Lower lobe of right lung (tissue), 2 donors: Measurements from ENCODE around the gene MAP3K14. TPM values are rescaled to one million over a fixed set of nuclear protein-coding genes. Genes with fewer than 3 reads are reported as not detected.

Experiments
- ATAC-seq, 2 donors: fragments of 200-7000 bp; cut with Tn5 transposase; one replicate each; pipeline ENCODE4 v1.9.1; 2020 to 2022; ENCODE audit warnings: mild to moderate bottlenecking in 2 of 2, moderate library complexity in 2 of 2
- DNase-seq: peaks from one replicate; pipeline ENCODE4 v3.0.0-alpha.2; 2020
- H3K27ac ChIP-seq: fragments of 200-600 bp; one replicate; pipeline ENCODE4 v1.8.0; 2022
- H3K27me3 ChIP-seq: fragments of 200-600 bp; one replicate; pipeline ENCODE4 v1.8.0; 2022; ENCODE audit warnings: low read depth
- H3K36me3 ChIP-seq: fragments of 200-600 bp; one replicate; pipeline ENCODE4 v1.8.0; 2022; ENCODE audit warnings: mild to moderate bottlenecking
- H3K4me1 ChIP-seq: fragments of 200-600 bp; one replicate; pipeline ENCODE4 v1.8.0; 2022
- H3K4me3 ChIP-seq: fragments of 200-600 bp; one replicate; pipeline ENCODE4 v1.8.0; 2022; ENCODE audit warnings: mild to moderate bottlenecking
- H3K9me3 ChIP-seq: fragments of 200-600 bp; one replicate; pipeline ENCODE4 v1.8.0; 2022
- CTCF ChIP-seq: fragments of 200-600 bp; IDR thresholded peaks from one replicate; pipeline ENCODE4 v1.8.0; 2022; ENCODE audit warnings: antibody characterized with exemption, mild to moderate bottlenecking
- intact Hi-C: fragments of 100-400 bp; cut with DNase I; formaldehyde crosslinking; loops from one replicate; pipeline ENCODE4 v1.11.0; 2022
- total RNA-seq: library from RNA; stranded (reverse); fragmentation: NEBNext Ultra II Directional; extraction: Animal tissue kit (Norgen Biotek cat#: 25700); gene quantifications from one replicate; pipeline ENCODE4 v1.2.1, GENCODE V29; 2021
- donor health status: DM: no; HTN: yes; CAD: no; lungs with severe emphysema.

The MAP3K14 gene
- total RNA-seq, 1 donor from 2014 or later: 9.3 TPM

- Histone ChIP-seq H3K27ac (no peak overlapping the region), H3K4me1 (peaks cover 20% of the 10 kb centered on the region), H3K36me3 (peaks cover 21% of the 10 kb centered on the region), H3K9me3 (no peaks in the 10 kb centered on the region), H3K4me3 (no peak overlapping the region), H3K27me3 (no peaks in the 10 kb centered on the region)
- intact Hi-C loops: no loop called here
- no peak for ATAC-seq
- no peak for DNase-seq
- no peak for TF ChIP-seq CTCF
Observed at GRCh38 chr17:45260204-45260783, 56.5 kb downstream of the MAP3K14 start.

- no peaks in the 10 kb centered on the region for H3K9me3 ChIP-seq
- intact Hi-C loops: no loop called here
- no peak overlapping the region for H3K27ac ChIP-seq
- peaks cover 20% of the 10 kb centered on the region for H3K4me1 ChIP-seq
- H3K27me3 ChIP-seq: no peaks in the 10 kb centered on the region
- H3K36me3 ChIP-seq: peaks cover 8% of the 10 kb centered on the region
- H3K4me3 ChIP-seq: no peak overlapping the region
- DNase-seq: no peak
- no peak for TF ChIP-seq CTCF
- ATAC-seq: no peak
Observed at GRCh38 chr17:45258981-45259380, 57.8 kb downstream of the MAP3K14 start.

- no peaks in the 10 kb centered on the region for H3K36me3 ChIP-seq
- no peak for ATAC-seq
- no peaks in the 10 kb centered on the region for H3K27me3 ChIP-seq
- TF ChIP-seq CTCF: no peak
- H3K4me3 ChIP-seq: no peak overlapping the region
- no peak overlapping the region for H3K27ac ChIP-seq
- H3K9me3 ChIP-seq: no peaks in the 10 kb centered on the region
- peaks cover 7% of the 10 kb centered on the region for H3K4me1 ChIP-seq
- intact Hi-C loops: no loop called here
- DNase-seq: no peak
Observed at GRCh38 chr17:45257115-45257514, 59.7 kb downstream of the MAP3K14 start.

GRCh38 chr17:45256114-45256966 is 60.5 kb downstream of the MAP3K14 start:
- no peaks in the 10 kb centered on the region for H3K27me3 ChIP-seq
- H3K4me1 ChIP-seq: peaks cover 1% of the 10 kb centered on the region
- DNase-seq: no peak
- H3K9me3 ChIP-seq: no peaks in the 10 kb centered on the region
- intact Hi-C loops: no loop called here
- no peak overlapping the region for H3K27ac ChIP-seq
- H3K36me3 ChIP-seq: no peaks in the 10 kb centered on the region
- no peak for TF ChIP-seq CTCF
- no peak overlapping the region for H3K4me3 ChIP-seq
- ATAC-seq: peak in 1 of 2 donors; percentile 8

- H3K27ac ChIP-seq: no peak overlapping the region
- no peak for DNase-seq
- no peak for ATAC-seq
- no peaks in the 10 kb centered on the region for H3K36me3 ChIP-seq
- H3K4me3 ChIP-seq: no peak overlapping the region
- no peak for TF ChIP-seq CTCF
- intact Hi-C loops: no loop called here
- no peaks in the 10 kb centered on the region for H3K27me3 ChIP-seq
- H3K9me3 ChIP-seq: no peaks in the 10 kb centered on the region
- H3K4me1 ChIP-seq: no peaks in the 10 kb centered on the region
Observed at GRCh38 chr17:45255358-45255757, 61.5 kb downstream of the MAP3K14 start.
